Liver (tissue), 3 donors: Measurements from ENCODE around the gene DNAJA3.

Experiments
- CTCF ChIP-seq: fragments of 150-350 bp; IDR thresholded peaks from 2 replicates; pipeline ENCODE4 v1.5.1; 2017; ENCODE audit warnings: improper control_type of control experiment, low read depth, low read length; ENCODE audit not compliant: missing input control
- EGR1 ChIP-seq, 2 donors: IDR thresholded peaks; 2 replicates each; pipeline ENCODE4 v1.6.1; 2016 to 2018; ENCODE audit warnings: antibody characterized with exemption in 2 of 2, low read depth in 2 of 2
- MAX ChIP-seq: IDR thresholded peaks from 2 replicates; pipeline ENCODE4 v1.6.1; 2016; ENCODE audit warnings: antibody characterized with exemption
- SP1 ChIP-seq: IDR thresholded peaks from 2 replicates; pipeline ENCODE4 v1.6.1; 2018; ENCODE audit warnings: antibody characterized with exemption, mild to moderate bottlenecking
- TAF1 ChIP-seq: conservative IDR thresholded peaks from 2 replicates; pipeline ENCODE4 v1.6.1; 2016; ENCODE audit warnings: antibody characterized with exemption, mild to moderate bottlenecking
- donor health status: healthy.
- donor health status: healthy.

DNA sequence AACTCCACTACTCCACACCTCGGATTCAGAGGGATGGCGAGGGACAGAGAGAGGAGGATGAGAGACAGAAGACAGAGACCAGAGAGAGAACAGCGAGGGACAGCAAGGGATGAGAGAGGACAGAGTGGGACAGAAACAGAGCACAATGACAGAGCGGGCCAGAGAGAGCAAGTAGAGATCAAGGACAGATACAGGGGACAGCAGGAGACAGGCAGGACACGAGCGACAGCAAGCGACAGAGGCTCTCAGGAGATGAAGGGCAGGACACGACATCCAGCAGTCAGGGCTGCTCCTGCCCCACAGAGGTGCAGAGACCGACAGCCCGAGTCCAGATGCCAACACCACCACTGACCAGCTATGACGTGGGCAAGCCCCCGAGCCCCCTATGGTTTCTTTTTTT lies 24.2 kb upstream of the DNAJA3 start:
- no peak for TF ChIP-seq CTCF
- no peak for TF ChIP-seq SP1
- no peak for TF ChIP-seq EGR1 (IDR thresholded peaks at IDR 0.05; ENCODE audit: low read depth in 2 of 2)
- TF ChIP-seq TAF1 = no peak
- TF ChIP-seq MAX = no peak
